Transverse colon (tissue), 4 donors: ENCODE results near the gene NUP205. TPM values are rescaled to one million over a fixed set of nuclear protein-coding genes. Genes with fewer than 3 reads are reported as not detected.

Source experiments
- DNase-seq: peaks from one replicate; pipeline ENCODE4 v3.0.0-alpha.2; 2019
- H3K27ac ChIP-seq, 4 donors: fragments of 200-600 bp; sonication (generic); 2 replicates each; pipeline ENCODE4 v1.5.1; 2016 to 2018; ENCODE audit warnings: inconsistent platforms in 4 of 4
- H3K27me3 ChIP-seq: fragments of 200-600 bp; sonication (generic); 2 replicates; pipeline ENCODE4 v1.5.1; 2017; ENCODE audit warnings: inconsistent platforms
- H3K36me3 ChIP-seq, 4 donors: fragments of 200-600 bp; sonication (generic); 2 replicates each; pipeline ENCODE4 v1.5.1; 2017 to 2019; ENCODE audit warnings: inconsistent platforms in 4 of 4
- H3K4me1 ChIP-seq, 4 donors: fragments of 200-600 bp; sonication (generic); 2 replicates each; pipeline ENCODE4 v1.5.1; 2017 to 2020; ENCODE audit warnings: inconsistent platforms in 4 of 4
- H3K4me3 ChIP-seq, 4 donors: fragments of 200-600 bp; sonication (generic); 1 replicate in 1 of 4; 2 replicates in 3 of 4; pipeline versions ENCODE4 v1.5.1 to v1.6.1; 2017 to 2019; ENCODE audit warnings: inconsistent platforms in 4 of 4
- H3K9me3 ChIP-seq, 2 donors: fragments of 200-600 bp; sonication (generic); 2 replicates each; pipeline ENCODE4 v1.5.1; 2017 to 2019; ENCODE audit warnings: inconsistent platforms in 2 of 2
- EP300 ChIP-seq: sonication (generic); formaldehyde crosslinking; IDR thresholded peaks from one replicate; pipeline ENCODE4 v1.6.1; 2017; ENCODE audit warnings: antibody characterized with exemption, low read depth
- POLR2A ChIP-seq: fragments of 450-650 bp; IDR thresholded peaks from one replicate; pipeline ENCODE4 v1.6.1; 2016; ENCODE audit warnings: antibody characterized with exemption, mild to moderate bottlenecking, moderate library complexity
- POLR2AphosphoS5 ChIP-seq, 3 donors: sonication (generic); formaldehyde crosslinking; IDR thresholded peaks; one replicate each; pipeline ENCODE4 v1.6.1; 2016; ENCODE audit warnings: antibody characterized with exemption in 3 of 3
- WGBS, 2 donors: methylation state at CpG; one replicate each; pipeline ENCODE4 v1.1.5; 2018; ENCODE audit warnings: low coverage in 1 of 2; 5-methylcytosine and 5-hydroxymethylcytosine counted together
- in situ Hi-C, 4 donors: fragments of 200-750 bp; cut with MboI; loops; one replicate each; pipeline versions ENCODE4 v1.15.0 to v1.15.1; 2017; ENCODE audit warnings: low sequenced_read_pairs in 3 of 4, low pct_ligation_motif_present in 1 of 4, low pct_unique_long_range_greater_than_20kb in 1 of 4
- intact Hi-C: fragments of 100-400 bp; cut with DNase I; formaldehyde crosslinking; loops from one replicate; pipeline ENCODE4 v1.15.1; 2023; ENCODE audit warnings: low total_unique reads
- total RNA-seq, 4 donors: library from RNA; depleted of rRNA; stranded (reverse); fragments of >200 nt; gene quantifications; one replicate each; pipeline ENCODE4 v1.1.0, GENCODE V29; 2016
- TF ChIP-seq, protein P1 (sequence below), 5 experiments: fragments of 200-600 bp in 3 of 5; fragments of 450-650 bp in 2 of 5; sonication (generic) in 3 of 5; IDR thresholded peaks; 1 replicate in 2 of 5; 2 replicates in 3 of 5; pipeline ENCODE4 v1.5.1; 2016 to 2017; ENCODE audit warnings: antibody characterized with exemption in 5 of 5, inconsistent platforms in 3 of 5, mild to moderate bottlenecking in 2 of 5, moderate library complexity in 1 of 5

Gene NUP205
- total RNA-seq, 4 donors from 2014 or later: 23.2 to 84.5 (median 25.2) TPM

DNA sequence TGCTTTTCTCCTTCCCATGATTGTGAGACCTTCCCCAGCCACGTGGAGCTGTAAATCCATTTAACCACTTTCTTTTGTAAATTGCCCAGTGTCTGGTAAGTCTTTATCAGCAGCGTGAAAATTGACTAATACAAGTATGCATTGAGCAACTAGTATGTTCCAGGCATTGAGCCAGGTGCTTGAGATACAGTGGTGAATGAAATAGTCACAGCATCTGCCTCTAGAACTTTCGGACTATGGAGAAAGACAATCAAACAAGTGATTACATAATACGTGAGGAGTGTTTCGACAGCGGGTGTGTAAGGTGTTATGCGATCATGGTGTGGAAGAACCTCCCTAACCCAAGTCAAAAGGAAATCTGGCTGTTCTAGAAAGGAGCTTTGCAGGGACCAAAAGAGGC, 21.6 kb upstream of the NUP205 start:
- no peaks in the 10 kb centered on the region for H3K36me3 ChIP-seq
- H3K27me3 ChIP-seq: no peaks in the 10 kb centered on the region
- intact Hi-C loops: no loop called here
- in situ Hi-C loops: no loop called here
- no peak overlapping the region for H3K27ac ChIP-seq
- TF ChIP-seq, protein P1, sequence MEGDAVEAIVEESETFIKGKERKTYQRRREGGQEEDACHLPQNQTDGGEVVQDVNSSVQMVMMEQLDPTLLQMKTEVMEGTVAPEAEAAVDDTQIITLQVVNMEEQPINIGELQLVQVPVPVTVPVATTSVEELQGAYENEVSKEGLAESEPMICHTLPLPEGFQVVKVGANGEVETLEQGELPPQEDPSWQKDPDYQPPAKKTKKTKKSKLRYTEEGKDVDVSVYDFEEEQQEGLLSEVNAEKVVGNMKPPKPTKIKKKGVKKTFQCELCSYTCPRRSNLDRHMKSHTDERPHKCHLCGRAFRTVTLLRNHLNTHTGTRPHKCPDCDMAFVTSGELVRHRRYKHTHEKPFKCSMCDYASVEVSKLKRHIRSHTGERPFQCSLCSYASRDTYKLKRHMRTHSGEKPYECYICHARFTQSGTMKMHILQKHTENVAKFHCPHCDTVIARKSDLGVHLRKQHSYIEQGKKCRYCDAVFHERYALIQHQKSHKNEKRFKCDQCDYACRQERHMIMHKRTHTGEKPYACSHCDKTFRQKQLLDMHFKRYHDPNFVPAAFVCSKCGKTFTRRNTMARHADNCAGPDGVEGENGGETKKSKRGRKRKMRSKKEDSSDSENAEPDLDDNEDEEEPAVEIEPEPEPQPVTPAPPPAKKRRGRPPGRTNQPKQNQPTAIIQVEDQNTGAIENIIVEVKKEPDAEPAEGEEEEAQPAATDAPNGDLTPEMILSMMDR (IDR thresholded peaks at IDR 0.05): no peak
- TF ChIP-seq POLR2A (no peak), EP300 (no peak), POLR2AphosphoS5 (IDR thresholded peaks at IDR 0.05) (no peak)
- H3K4me3 ChIP-seq: no peak overlapping the region
- H3K9me3 ChIP-seq: no peaks in the 10 kb centered on the region
- H3K4me1 ChIP-seq: no peaks in the 10 kb centered on the region
- DNase-seq: no peak
- WGBS, 2 donors: 73 to 74% methylated on average over 7 of the region's 7 CpGs

DNA sequence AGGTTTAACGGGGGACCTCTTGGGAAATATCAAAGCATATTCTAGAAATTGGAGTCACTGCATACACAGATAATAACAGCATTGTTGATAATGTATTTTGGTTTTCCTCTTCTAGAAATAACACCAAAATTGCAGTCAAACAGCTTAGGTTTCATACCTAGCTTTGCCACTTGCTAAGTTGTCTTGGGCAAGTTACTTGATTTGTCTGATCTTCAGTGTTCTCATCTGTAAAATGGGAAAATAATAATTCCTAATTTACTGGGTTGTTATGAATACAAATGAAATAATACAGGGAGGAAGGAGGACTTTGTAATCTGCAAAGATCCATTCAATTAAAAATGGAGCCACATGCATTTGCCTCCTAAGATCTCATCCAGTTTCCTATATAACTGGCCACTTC, 20.3 kb upstream of the NUP205 start:
- intact Hi-C loops: no loop called here
- Histone ChIP-seq H3K27me3 (no peaks in the 10 kb centered on the region), H3K4me3 (no peak overlapping the region), H3K27ac (no peak overlapping the region), H3K36me3 (no peaks in the 10 kb centered on the region), H3K9me3 (no peaks in the 10 kb centered on the region), H3K4me1 (no peaks in the 10 kb centered on the region)
- TF ChIP-seq, protein P1 (IDR thresholded peaks at IDR 0.05): no peak
- TF ChIP-seq POLR2A (no peak), POLR2AphosphoS5 (IDR thresholded peaks at IDR 0.05) (no peak)
- in situ Hi-C loops: no loop called here
- WGBS, 2 donors: 90 to 95% methylated on average over 1 of the region's 1 CpG
- DNase-seq: no peak

DNA sequence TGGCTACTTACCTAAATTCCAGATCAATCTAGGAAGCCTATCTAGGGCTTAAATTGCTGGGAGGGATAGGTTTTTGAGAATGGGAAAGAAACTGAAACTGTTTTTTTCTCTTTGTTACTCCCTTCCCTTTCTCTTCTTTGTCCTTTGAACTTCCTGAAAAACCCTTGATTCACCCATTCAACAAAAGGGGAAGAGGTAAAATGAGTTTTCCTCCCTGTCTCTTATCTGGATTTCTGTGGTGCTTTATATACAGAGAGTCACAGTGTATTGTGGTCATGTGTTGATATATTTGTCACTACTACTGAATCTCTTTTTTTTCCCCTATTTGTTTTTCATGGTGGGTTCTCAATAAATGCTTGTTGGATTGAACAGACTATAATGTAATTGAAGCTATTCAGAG, 19.8 kb upstream of the NUP205 start:
- no peak for DNase-seq
- TF ChIP-seq POLR2A: no peak
- in situ Hi-C loops (no loop called here), intact Hi-C loops (no loop called here)
- H3K9me3 ChIP-seq: no peaks in the 10 kb centered on the region
- H3K4me3 ChIP-seq: no peak overlapping the region
- no peaks in the 10 kb centered on the region for H3K36me3 ChIP-seq
- H3K4me1 ChIP-seq: no peaks in the 10 kb centered on the region
- no peaks in the 10 kb centered on the region for H3K27me3 ChIP-seq
- no peak overlapping the region for H3K27ac ChIP-seq

DNA sequence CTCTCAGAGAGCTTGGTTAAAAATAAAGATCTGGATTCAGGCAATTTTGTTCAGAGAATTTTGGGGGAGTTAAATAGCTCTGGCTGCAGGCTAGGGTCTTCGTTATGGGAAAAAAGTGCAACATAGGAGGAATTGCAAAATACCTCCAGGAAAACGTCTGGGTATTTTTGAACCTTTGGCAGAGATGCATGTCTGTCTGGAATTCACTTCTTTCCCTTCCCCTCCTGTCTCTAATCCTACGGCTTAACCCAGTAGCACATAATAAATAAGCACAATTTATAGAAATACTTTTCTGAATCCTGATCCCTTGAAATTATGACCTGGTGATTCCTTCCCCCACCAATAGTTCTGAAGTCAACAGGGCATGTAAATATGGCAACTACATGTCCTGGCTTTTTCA, 19.3 kb upstream of the NUP205 start:
- Histone ChIP-seq H3K27ac (no peak overlapping the region), H3K4me3 (no peak overlapping the region), H3K36me3 (no peaks in the 10 kb centered on the region), H3K27me3 (no peaks in the 10 kb centered on the region), H3K9me3 (no peaks in the 10 kb centered on the region), H3K4me1 (no peaks in the 10 kb centered on the region)
- WGBS, 2 donors: 34 to 48% methylated on average over 3 of the region's 3 CpGs
- in situ Hi-C loops: no loop called here
- no peak for DNase-seq
- intact Hi-C loops: no loop called here
- no peak for TF ChIP-seq POLR2A
- TF ChIP-seq, protein P1 (IDR thresholded peaks at IDR 0.05): no peak
- no peak for TF ChIP-seq EP300
- no peak for TF ChIP-seq POLR2AphosphoS5 (IDR thresholded peaks at IDR 0.05)

DNA sequence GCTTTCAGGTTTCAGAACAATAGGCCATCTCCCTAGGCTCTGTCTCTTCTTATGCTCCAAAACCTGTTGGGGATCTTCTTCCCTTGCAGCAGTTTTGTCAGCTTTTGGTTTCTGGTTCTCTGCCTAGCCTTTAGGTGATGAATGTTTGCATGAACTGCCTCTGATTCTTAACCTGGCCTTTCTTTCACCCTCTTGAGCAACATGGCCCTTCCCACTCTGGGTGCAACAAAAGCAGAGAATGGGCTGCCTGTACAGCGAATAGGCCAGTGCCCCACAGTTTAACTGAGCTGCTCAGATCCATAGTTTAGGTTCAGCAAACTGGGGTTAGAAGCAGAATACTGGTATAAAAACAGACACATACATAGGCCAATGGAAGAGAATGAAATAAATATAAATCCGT, 18.1 kb upstream of the NUP205 start:
- 86 to 95% methylated on average over 2 of the region's 2 CpGs for WGBS, 2 donors
- H3K4me3 ChIP-seq: no peak overlapping the region
- no peaks in the 10 kb centered on the region for H3K36me3 ChIP-seq
- no peak overlapping the region for H3K27ac ChIP-seq
- no peaks in the 10 kb centered on the region for H3K4me1 ChIP-seq
- no peaks in the 10 kb centered on the region for H3K9me3 ChIP-seq
- no peaks in the 10 kb centered on the region for H3K27me3 ChIP-seq
- intact Hi-C loops: no loop called here
- in situ Hi-C loops: no loop called here
- no peak for TF ChIP-seq POLR2A
- TF ChIP-seq EP300: no peak
- TF ChIP-seq POLR2AphosphoS5 (IDR thresholded peaks at IDR 0.05): no peak
- TF ChIP-seq, protein P1 (IDR thresholded peaks at IDR 0.05): no peak
- DNase-seq: no peak
